GM19455 (cell line): Measurements from ENCODE around the gene DPYSL4.

Experiments used
- ATAC-seq: cut with Tn5 transposase; IDR thresholded peaks from one replicate; pipeline ENCODE4 v1.9.1; 2021; ENCODE audit not compliant: unreplicated experiment

DPYSL4 gene

GRCh38 chr10:132176623-132177500 lies 9.9 kb upstream of the DPYSL4 start:
- no peak for ATAC-seq

- ATAC-seq = no peak
Measured at GRCh38 chr10:132178046-132178445, 8.7 kb upstream of the DPYSL4 start.

- ATAC-seq = no peak
Measured at GRCh38 chr10:132178672-132179545, 7.8 kb upstream of the DPYSL4 start.

- ATAC-seq = no peak
Measured at GRCh38 chr10:132179551-132180392, 7.0 kb upstream of the DPYSL4 start.

- no peak for ATAC-seq
Measured at GRCh38 chr10:132180736-132181135, 6.0 kb upstream of the DPYSL4 start.

- no peak for ATAC-seq
Measured at GRCh38 chr10:132181691-132182425, 4.9 kb upstream of the DPYSL4 start.

GRCh38 chr10:132182591-132182990 lies 4.2 kb upstream of the DPYSL4 start:
- no peak for ATAC-seq

GRCh38 chr10:132183046-132183445 lies 3.7 kb upstream of the DPYSL4 start:
- ATAC-seq = no peak

GRCh38 chr10:132184816-132185593 lies 1.7 kb upstream of the DPYSL4 start:
- no peak for ATAC-seq

- no peak for ATAC-seq
Measured at GRCh38 chr10:132185601-132186487, 904 bp upstream of the DPYSL4 start.

- no peak for ATAC-seq
Measured at GRCh38 chr10:132187430-132188138, 836 bp downstream of the DPYSL4 start.

- no peak for ATAC-seq
Measured at GRCh38 chr10:132188331-132188730, 1.6 kb downstream of the DPYSL4 start.

GRCh38 chr10:132189016-132189415 lies 2.3 kb downstream of the DPYSL4 start:
- no peak for ATAC-seq

GRCh38 chr10:132189810-132190422 lies 3.2 kb downstream of the DPYSL4 start:
- no peak for ATAC-seq

- ATAC-seq = no peak
Measured at GRCh38 chr10:132192076-132192975, 5.6 kb downstream of the DPYSL4 start.

GRCh38 chr10:132192991-132193665 lies 6.4 kb downstream of the DPYSL4 start:
- no peak for ATAC-seq
